ENCODE results near the gene INHBC.

DNA sequence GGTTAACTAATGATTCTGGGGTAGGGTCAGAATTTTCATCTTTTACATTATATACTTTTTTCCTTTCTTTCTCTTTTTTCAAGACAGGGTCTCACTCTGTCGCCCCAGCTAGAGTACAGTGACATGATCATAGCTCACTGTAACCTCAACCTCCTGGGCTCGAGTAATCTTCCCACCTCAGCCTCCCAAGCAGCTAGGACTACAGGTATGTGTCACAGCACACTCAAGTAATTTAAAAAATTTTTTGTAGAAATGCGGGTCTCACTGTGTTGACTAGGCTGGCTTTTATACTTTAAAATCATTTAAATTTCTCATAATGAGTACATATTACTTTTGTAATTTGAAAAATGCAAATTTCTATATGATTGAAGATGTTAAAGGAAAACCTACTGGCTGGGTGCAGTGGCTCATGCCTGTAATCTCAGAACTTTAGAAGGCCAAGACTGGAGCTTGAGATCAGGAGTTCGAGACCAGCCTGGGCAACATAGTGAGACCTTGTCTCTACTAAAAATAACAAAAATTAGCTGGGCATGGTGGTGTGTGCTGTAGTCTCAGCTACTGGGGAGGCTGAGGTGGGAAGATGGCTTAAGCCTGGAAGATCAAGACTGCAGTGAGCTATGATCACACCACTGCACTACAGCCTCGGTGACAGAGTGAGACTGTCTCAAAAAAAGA lies 29.5 kb upstream of the INHBC start:
- TF ChIP-seq, protein P1, sequence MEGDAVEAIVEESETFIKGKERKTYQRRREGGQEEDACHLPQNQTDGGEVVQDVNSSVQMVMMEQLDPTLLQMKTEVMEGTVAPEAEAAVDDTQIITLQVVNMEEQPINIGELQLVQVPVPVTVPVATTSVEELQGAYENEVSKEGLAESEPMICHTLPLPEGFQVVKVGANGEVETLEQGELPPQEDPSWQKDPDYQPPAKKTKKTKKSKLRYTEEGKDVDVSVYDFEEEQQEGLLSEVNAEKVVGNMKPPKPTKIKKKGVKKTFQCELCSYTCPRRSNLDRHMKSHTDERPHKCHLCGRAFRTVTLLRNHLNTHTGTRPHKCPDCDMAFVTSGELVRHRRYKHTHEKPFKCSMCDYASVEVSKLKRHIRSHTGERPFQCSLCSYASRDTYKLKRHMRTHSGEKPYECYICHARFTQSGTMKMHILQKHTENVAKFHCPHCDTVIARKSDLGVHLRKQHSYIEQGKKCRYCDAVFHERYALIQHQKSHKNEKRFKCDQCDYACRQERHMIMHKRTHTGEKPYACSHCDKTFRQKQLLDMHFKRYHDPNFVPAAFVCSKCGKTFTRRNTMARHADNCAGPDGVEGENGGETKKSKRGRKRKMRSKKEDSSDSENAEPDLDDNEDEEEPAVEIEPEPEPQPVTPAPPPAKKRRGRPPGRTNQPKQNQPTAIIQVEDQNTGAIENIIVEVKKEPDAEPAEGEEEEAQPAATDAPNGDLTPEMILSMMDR (IDR thresholded peaks at IDR 0.05; ENCODE audit: insufficient read depth, low read length), result no peak
- TF ChIP-seq, protein P2, sequence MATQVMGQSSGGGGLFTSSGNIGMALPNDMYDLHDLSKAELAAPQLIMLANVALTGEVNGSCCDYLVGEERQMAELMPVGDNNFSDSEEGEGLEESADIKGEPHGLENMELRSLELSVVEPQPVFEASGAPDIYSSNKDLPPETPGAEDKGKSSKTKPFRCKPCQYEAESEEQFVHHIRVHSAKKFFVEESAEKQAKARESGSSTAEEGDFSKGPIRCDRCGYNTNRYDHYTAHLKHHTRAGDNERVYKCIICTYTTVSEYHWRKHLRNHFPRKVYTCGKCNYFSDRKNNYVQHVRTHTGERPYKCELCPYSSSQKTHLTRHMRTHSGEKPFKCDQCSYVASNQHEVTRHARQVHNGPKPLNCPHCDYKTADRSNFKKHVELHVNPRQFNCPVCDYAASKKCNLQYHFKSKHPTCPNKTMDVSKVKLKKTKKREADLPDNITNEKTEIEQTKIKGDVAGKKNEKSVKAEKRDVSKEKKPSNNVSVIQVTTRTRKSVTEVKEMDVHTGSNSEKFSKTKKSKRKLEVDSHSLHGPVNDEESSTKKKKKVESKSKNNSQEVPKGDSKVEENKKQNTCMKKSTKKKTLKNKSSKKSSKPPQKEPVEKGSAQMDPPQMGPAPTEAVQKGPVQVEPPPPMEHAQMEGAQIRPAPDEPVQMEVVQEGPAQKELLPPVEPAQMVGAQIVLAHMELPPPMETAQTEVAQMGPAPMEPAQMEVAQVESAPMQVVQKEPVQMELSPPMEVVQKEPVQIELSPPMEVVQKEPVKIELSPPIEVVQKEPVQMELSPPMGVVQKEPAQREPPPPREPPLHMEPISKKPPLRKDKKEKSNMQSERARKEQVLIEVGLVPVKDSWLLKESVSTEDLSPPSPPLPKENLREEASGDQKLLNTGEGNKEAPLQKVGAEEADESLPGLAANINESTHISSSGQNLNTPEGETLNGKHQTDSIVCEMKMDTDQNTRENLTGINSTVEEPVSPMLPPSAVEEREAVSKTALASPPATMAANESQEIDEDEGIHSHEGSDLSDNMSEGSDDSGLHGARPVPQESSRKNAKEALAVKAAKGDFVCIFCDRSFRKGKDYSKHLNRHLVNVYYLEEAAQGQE (IDR thresholded peaks at IDR 0.05; ENCODE audit: insufficient replicate concordance, low read depth), result no peak
- no peak for TF ChIP-seq GABPA (IDR thresholded peaks at IDR 0.05; ENCODE audit: low read depth)
- TF ChIP-seq POLR2AphosphoS5 (IDR thresholded peaks at IDR 0.05; ENCODE audit: low read depth), result no peak

Data from HL-60 (cell line).